ENCODE measurements around the gene LDHD.

DNA sequence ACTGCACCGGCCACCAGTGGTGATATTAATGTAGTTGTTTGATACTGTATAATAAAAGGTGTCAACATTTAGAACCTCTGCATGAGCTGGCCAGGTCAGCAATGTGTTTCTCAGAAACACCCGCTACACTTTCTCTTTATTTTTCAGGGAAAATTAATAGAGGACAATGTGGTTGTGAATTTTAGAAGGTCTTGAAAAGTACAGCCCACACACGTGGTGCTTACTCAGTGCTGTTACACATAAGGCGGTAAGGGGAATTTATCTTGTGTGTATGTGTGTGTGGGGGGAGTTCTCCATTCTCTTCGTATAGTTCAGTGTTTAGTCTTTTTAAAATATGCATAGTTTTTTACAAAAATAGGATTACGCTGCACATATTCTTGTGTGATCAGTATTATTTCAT is 27.4 kb upstream of the LDHD start:
- TF ChIP-seq POLR2A (IDR thresholded peaks at IDR 0.05; ENCODE audit: low read length) (no peak), GATA1 (IDR thresholded peaks at IDR 0.05; ENCODE audit: low read depth, low read length) (no peak)
